GM21717 (cell line): ENCODE data around the gene RPL37A.
A peak's percentile ranks its signal among the peaks of the same experiment; 100 is the strongest.

Source experiments
- ATAC-seq: cut with Tn5 transposase; IDR thresholded peaks from one replicate; pipeline ENCODE4 v1.9.1; 2021; ENCODE audit warnings: mild to moderate bottlenecking, moderate library complexity; ENCODE audit not compliant: unreplicated experiment

Gene RPL37A

DNA sequence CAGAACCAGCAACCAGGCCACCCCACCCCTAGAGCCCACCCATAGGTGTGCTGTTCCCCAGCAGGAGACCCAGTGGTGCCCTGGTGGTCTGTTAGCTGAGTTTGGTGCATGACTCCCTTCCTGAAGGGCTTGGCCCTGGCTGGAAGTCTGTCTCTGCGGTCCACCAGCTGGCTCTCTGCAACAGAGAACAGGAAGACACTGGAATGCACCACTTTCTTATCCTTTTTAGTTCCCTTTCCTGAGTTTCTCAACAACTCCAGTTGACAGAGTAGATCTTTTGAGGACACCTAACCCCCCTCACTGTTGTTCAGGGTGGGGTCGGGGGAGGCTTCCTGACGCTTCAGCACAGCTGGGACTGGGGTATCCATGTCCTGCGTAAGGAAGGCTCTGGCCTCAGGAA lies 11.9 kb upstream of the RPL37A start:
- no peak for ATAC-seq

- ATAC-seq: no peak
These were observed 8.6 kb upstream of the RPL37A start for GRCh38 chr2:216490061-216490460.

- peak; percentile 88 for ATAC-seq
These were observed 6.6 kb upstream of the RPL37A start for GRCh38 chr2:216491793-216492596.

- ATAC-seq: no peak
These were observed 5.9 kb upstream of the RPL37A start for GRCh38 chr2:216492597-216493333.

- ATAC-seq: no peak
These were observed 5.3 kb upstream of the RPL37A start for GRCh38 chr2:216493334-216493685.

DNA sequence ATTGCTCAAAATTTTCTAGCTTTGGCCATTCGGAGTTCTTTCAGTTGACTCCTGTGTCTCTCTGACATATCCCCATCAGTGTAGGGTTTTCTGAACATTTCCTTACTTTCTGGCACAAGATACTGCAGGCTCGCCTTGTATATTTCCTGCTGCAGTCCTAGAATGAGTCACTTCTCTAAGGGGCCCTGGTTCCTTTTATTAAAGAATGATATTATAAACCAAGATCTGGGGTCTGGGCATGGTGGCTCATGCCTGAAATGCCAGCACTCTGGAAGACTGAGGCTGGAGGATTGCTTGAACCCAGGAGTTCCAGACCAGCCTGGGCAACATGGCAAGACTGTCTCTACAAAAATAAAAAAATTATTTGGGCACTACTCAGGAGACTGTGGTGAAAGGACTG lies 3.0 kb upstream of the RPL37A start:
- no peak for ATAC-seq

DNA sequence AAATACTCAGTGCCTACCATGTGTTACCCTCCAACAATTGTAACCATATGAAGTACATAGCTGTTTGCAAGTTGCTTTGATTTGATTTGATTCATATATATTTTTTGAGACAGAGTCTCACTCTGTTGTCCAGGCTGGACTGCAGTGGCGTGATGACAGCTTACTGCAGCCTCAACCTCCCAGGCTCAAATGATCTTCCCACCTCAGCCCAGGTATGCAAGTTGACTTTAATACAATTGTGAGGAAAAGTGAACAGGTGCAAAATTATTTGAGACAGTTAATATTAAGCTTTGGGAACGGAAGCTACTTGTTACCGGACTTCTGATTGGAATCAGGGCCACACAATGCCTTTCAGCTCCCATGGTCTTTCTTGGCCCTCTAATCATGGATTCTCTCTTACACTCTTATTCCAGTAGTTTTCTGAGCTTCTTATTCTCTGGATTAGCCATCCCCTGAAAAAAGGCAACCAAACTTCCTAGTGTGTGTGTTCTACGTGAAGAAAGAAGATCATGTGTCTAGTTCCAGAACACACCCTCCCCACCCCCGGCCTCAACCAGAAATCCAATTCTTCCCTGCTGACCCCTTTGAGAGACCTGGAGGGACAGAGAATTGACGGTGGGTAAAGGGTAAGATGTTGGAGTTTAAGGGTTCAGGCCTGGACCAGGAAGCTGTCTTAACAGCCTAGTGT lies 1.1 kb upstream of the RPL37A start:
- no peak for ATAC-seq

DNA sequence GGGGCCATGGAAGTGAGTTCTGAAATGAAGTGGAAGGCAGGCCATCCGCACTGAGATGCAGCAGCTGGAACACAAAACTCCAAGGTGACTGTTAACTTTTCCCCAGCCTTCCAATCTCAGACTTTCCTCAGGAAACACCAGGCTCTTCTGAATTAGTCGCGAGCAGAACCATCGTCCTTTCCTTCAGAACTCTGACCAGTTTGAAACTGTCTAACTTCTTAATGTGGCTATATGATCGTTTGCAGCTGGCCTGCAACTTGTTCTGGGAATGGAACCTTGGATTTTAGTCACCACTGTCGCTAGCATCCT lies 620 bp upstream of the RPL37A start:
- no peak for ATAC-seq

- ATAC-seq: no peak
These were observed 1.1 kb downstream of the RPL37A start for GRCh38 chr2:216499641-216500218.

- ATAC-seq: no peak
These were observed 1.9 kb downstream of the RPL37A start for GRCh38 chr2:216500572-216500971.

DNA sequence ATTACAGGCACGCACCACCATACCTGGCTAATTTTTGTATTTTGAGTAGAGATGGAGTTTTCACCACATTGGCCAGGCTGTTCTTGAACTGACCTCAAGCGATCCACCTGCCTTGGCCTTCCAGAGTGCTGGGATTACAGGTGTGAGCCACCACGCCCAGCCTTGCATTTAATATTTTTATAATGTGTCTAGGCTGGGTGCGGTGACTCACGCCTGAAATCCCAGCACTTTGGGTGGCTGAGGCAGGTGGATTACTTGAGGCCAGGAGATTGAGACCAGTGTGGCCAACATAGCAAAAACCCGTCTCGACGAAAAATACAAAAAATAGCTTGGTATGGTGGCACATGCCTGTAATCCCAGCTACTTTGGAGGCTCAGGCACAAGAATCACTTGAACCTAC lies 3.2 kb downstream of the RPL37A start:
- no peak for ATAC-seq

DNA sequence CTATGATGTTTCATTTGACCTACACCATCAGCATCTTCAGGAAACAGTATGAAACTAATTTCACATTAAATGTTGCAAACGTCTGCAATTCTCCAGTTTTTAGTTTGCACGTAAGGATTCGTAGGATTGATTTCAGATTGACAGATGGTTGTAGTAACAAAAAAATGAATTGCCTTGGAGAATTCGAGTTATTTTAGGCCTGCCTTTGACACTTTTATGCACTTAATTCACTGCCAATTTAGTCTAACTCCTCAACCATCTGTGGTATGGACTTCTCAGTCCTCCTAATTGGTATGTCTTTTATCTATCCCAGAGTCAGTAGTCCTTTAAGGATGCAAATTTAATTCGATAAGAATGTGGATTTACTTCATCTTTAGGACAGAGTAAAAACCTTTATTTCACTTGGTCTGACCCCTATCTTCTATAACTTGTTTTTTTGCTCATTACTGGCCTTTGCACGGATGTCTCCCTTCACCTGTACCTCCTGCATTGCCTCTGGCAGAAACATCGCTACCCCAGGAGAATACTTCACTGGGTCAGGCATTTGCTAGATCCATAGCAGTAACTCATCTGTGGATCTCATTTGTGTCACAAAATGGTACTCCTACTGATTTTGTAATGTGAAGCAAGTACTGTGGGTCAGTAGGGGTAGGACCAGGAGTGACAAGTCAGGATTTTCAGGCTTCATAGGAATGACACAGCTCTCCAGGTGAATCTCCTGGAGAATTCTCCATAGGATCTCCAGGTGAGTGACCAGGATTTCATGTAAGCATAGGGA lies 3.9 kb downstream of the RPL37A start:
- ATAC-seq: no peak

GRCh38 chr2:216503159-216503629 lies 4.5 kb downstream of the RPL37A start:
- ATAC-seq: no peak

DNA sequence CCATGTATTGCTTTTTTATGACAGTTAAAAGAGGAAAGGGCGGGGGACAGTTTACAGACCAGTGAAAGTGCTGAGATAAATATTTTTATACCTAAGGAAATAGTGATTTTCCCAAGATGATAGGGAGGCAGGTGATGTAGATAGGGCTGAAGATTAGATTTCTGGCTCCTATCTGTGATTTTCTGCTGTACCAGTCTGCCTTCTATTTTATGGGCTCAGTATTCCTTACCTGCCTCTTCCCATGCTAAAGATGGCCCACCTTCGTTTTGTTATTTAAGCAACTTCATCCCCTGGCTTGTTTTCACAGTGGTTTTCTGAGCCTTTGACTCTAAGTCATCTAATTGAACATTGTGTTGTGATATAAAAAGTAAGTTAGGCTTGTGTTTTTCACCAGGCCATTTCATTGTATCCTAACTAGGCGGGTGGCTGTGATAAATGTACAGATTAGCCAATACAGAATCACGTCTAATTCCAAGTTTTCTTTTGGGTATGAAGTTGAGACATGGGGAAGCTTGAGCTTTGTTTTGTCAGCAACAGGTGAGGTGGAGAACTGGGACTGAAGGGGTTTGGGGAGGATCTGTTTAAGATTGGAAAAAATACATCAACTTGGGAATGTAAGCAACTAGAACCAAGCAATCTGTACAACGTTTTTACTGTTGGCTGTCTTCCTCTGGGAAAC lies 5.2 kb downstream of the RPL37A start:
- no peak for ATAC-seq

DNA sequence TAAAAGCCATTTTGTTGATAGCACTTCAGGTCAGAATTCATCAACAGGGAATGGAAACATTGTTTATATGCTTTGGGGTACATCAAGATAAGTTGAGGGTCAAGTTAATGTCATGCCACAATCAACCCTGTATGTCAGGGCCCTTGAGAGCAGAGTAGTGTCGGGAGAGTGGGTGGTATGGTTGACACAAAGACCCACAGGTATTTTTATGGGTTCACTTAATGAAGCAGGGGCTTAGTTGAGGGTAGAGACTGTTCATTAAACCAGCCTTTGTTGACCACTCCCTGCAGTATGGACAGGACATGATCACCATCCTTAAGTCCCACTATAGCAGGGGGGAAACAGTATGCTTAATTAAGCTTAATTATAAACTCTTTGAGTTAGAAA lies 5.7 kb downstream of the RPL37A start:
- no peak for ATAC-seq

DNA sequence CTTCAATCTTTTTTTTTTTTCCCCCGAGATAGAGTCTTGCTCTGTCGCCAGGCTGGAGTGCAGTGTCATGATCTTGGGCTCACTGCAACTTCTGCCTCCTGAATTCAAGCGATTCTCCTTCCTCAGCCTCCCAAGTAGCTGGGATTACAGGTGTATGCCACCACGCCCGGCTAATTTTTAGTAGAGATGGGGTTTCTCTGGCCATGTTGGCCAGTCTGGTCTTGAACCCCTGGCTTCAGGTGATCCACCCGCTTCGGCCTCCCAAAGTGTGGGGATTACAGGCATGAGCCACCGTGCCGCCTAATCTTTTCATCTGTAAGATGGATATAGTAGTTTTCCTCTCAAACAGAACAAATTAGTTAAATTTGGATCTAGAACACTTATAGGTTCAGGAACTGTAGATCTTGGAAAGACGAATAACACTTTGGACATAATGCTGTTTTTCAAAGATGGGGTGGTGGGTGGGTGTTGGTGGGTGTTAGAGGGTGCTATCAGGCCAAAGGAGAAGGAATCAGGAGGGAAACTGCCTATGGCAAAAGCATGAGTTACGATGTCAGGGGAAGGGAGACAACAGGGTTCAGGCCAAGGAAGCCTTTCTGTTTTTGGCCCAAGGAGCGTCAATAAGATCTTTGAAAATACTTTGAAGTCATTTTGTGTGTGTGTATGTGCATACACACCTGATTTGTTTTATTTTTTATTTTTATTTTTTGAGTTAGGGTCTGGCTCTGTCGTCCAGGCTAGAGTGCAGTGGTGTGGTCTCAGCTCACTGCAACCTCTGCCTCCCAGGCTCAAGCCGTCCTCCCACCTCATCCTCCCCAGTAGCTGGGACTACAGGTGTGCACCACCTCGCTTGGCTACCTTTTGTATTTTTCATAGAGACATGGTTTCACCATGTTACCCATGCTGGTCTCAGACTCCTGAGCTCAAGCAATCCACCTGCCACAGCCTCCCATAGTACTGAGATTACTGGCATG lies 6.8 kb downstream of the RPL37A start:
- no peak for ATAC-seq

GRCh38 chr2:216507220-216508160 lies 8.8 kb downstream of the RPL37A start:
- ATAC-seq: no peak

DNA sequence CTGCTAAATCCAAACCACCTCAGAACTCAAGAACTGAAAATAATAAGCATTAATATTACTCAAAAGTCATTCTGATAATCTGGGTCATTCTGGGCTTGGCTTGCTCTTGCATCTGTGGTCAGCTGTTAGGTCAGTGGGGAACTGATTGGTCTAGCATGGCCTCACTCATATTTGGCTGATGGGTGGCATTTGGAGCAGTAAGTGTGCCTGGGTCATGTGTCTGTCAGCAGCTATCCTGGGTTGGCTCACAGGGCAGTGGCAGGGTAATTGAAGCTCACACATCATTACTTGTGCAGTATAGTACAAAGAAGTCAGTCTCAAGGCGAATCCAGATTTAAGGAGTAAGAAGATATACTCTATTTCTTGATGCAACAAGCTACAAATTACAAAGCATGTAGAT lies 9.6 kb downstream of the RPL37A start:
- ATAC-seq: no peak
